CD14-positive monocyte (primary cell): ENCODE results near the gene TEX11. TPM values are rescaled to one million over a fixed set of nuclear protein-coding genes. Genes with fewer than 3 reads are reported as not detected.

Source experiments
- DNase-seq, 3 donors: peaks; one replicate each; pipeline ENCODE4 v3.0.0-alpha.2; 2011 to 2022
- H2AFZ ChIP-seq: 2 replicates; pipeline ENCODE4 v1.6.0; 2012; ENCODE audit warnings: mild to moderate bottlenecking, low read depth, low read length, inconsistent platforms; ENCODE audit not compliant: insufficient read depth, poor library complexity, severe bottlenecking
- H3K27ac ChIP-seq, 2 donors: 1 replicate in 1 of 2; 2 replicates in 1 of 2; pipeline ENCODE4 v1.5.1; 2012 to 2013; ENCODE audit warnings: low read length in 2 of 2, control low read depth in 1 of 2, inconsistent platforms in 1 of 2, low read depth in 1 of 2, mild to moderate bottlenecking in 1 of 2
- H3K27me3 ChIP-seq, 2 donors: one replicate each; pipeline versions ENCODE4 v1.6.0 to v1.6.1; 2011 to 2013; ENCODE audit warnings: low read length in 2 of 2; ENCODE audit not compliant: control insufficient read depth in 2 of 2, insufficient read depth in 2 of 2
- H3K36me3 ChIP-seq, 2 donors: replicated peaks in 1 of 2; 1 replicate in 1 of 2; 2 replicates in 1 of 2; pipeline versions ENCODE4 v1.5.1 to v1.6.1; 2012 to 2013; ENCODE audit warnings: low read length in 2 of 2, control low read depth in 1 of 2, inconsistent platforms in 1 of 2, mild to moderate bottlenecking in 1 of 2; ENCODE audit not compliant: insufficient read depth in 2 of 2, control insufficient read depth in 1 of 2
- H3K4me1 ChIP-seq, 2 donors: 1 replicate in 1 of 2; 2 replicates in 1 of 2; pipeline versions ENCODE4 v1.5.1 to v1.6.1; 2012 to 2013; ENCODE audit warnings: low read length in 2 of 2, control low read depth in 1 of 2, inconsistent platforms in 1 of 2, mild to moderate bottlenecking in 1 of 2, moderate library complexity in 1 of 2; ENCODE audit not compliant: insufficient read depth in 2 of 2, control insufficient read depth in 1 of 2
- H3K4me2 ChIP-seq: replicated peaks from 2 replicates; pipeline ENCODE3; 2012; ENCODE audit warnings: low read length, moderate library complexity, mild to moderate bottlenecking; ENCODE audit not compliant: poor library complexity, severe bottlenecking; ENCODE audit errors: extremely low read depth
- H3K4me3 ChIP-seq, 3 experiments: fragments of 200-600 bp in 1 of 3; sonication (generic) in 1 of 3; replicated peaks in 1 of 3; 1 replicate in 2 of 3; 2 replicates in 1 of 3; pipeline ENCODE4 v1.5.1; 2011 to 2013; ENCODE audit warnings: low read length in 3 of 3, mild to moderate bottlenecking in 3 of 3, control low read depth in 2 of 3, low read depth in 2 of 3, inconsistent platforms in 1 of 3, moderate library complexity in 1 of 3
- H3K79me2 ChIP-seq: 2 replicates; pipeline ENCODE4 v1.6.0; 2012; ENCODE audit warnings: mild to moderate bottlenecking, control low read depth, inconsistent platforms, low read length, moderate library complexity; ENCODE audit not compliant: insufficient read depth
- H3K9ac ChIP-seq: 2 replicates; pipeline ENCODE4 v1.6.0; 2017; ENCODE audit warnings: low read length, mild to moderate bottlenecking; ENCODE audit not compliant: insufficient read depth, poor library complexity, severe bottlenecking
- H3K9me3 ChIP-seq, 2 donors: replicated peaks in 1 of 2; 1 replicate in 1 of 2; 2 replicates in 1 of 2; pipeline versions ENCODE4 v1.5.1 to v1.6.1; 2012 to 2013; ENCODE audit warnings: low read length in 2 of 2, control low read depth in 1 of 2; ENCODE audit not compliant: control insufficient read depth in 1 of 2, insufficient read depth in 1 of 2
- H4K20me1 ChIP-seq: 2 replicates; pipeline ENCODE4 v1.6.0; 2012; ENCODE audit warnings: mild to moderate bottlenecking, low read length, control low read depth, moderate library complexity; ENCODE audit not compliant: insufficient read depth
- H3K27ac Mint-ChIP-seq, 7 donors: one replicate each; pipeline ENCODE4 v1.8.0; 2020; ENCODE audit warnings: mild to moderate bottlenecking in 7 of 7, mixed read lengths in 7 of 7, moderate library complexity in 6 of 7, inconsistent platforms in 2 of 7
- H3K27me3 Mint-ChIP-seq, 3 donors: one replicate each; pipeline ENCODE4 v1.8.0; 2021 to 2022; ENCODE audit warnings: low read depth in 3 of 3, mild to moderate bottlenecking in 3 of 3, mixed read lengths in 3 of 3, moderate library complexity in 3 of 3, inconsistent platforms in 1 of 3
- H3K36me3 Mint-ChIP-seq, 2 donors: one replicate each; pipeline ENCODE4 v1.8.0; 2020; ENCODE audit warnings: mixed read lengths in 2 of 2, inconsistent platforms in 1 of 2, mild to moderate bottlenecking in 1 of 2
- H3K4me1 Mint-ChIP-seq: one replicate; pipeline ENCODE4 v1.8.0; 2020; ENCODE audit warnings: mild to moderate bottlenecking, mixed read lengths
- H3K4me3 Mint-ChIP-seq, 2 donors: one replicate each; pipeline ENCODE4 v1.8.0; 2020; ENCODE audit warnings: mild to moderate bottlenecking in 2 of 2, mixed read lengths in 2 of 2, moderate library complexity in 1 of 2
- H3K9me3 Mint-ChIP-seq, 7 donors: one replicate each; pipeline ENCODE4 v1.8.0; 2020 to 2022; ENCODE audit warnings: mixed read lengths in 7 of 7, mild to moderate bottlenecking in 6 of 7, moderate library complexity in 6 of 7, inconsistent platforms in 2 of 7
- WGBS: methylation state at CpG from one replicate; pipeline ENCODE4 v1.1.5; 2013; ENCODE audit warnings: missing lambda C conversion rate; ENCODE audit not compliant: insufficient coverage; 5-methylcytosine and 5-hydroxymethylcytosine counted together
- intact Hi-C, 2 donors: fragments of 100-400 bp; cut with micrococcal nuclease; formaldehyde crosslinking; loops; one replicate each; pipeline versions ENCODE4 v1.15.0 to v1.15.1; 2023
- polyA plus RNA-seq, 3 donors: library from polyadenylated mRNA; depleted of rRNA in 1 of 3; unstranded in 2 of 3; stranded (reverse) in 1 of 3; fragments of 300-500 nt in 2 of 3; fragments of >200 nt in 1 of 3; fragmentation: Illumina TruSeq in 2 of 3; gene quantifications; 1 replicate in 2 of 3; 2 replicates in 1 of 3; pipeline ENCODE4 v1.2.3, GENCODE V29; 2012 to 2021
- TF ChIP-seq, protein P1 (sequence below): fragments of 200-600 bp; IDR thresholded peaks from one replicate; pipeline ENCODE4 v1.8.0; 2022; ENCODE audit warnings: antibody characterized with exemption, mild to moderate bottlenecking

Gene TEX11
- polyA plus RNA-seq, 3 donors: not detected

DNA sequence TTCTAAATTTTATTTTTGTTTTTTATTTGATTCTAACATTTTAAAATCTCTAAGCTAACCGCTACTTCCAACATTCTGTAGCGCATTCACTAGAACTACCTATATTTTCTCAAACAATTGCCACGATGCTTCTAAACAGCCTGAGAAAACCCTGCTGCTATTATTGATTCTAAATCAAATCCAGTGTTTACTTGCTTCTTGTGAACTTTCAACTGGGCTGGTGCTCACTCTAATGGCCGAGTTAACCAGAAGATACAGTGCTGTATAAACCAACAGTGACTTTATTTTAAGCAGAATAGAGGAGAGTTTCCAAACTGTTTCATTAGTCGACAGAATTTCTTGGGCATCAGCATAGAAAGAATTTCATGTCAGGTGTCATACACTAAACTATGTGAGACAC, 353.6 kb downstream of the TEX11 start:
- Mint-ChIP-seq H3K36me3 (no peaks in the 10 kb centered on the region), H3K9me3 (peaks cover 0 to 6% (median 2%) of the 10 kb centered on the region in 7 donors), H3K27ac (no peak overlapping the region), H3K27me3 (peaks cover 0 to 2% (median 1%) of the 10 kb centered on the region in 3 donors), H3K4me3 (no peak overlapping the region), H3K4me1 (no peaks in the 10 kb centered on the region)
- DNase-seq: no peak
- TF ChIP-seq, protein P1, sequence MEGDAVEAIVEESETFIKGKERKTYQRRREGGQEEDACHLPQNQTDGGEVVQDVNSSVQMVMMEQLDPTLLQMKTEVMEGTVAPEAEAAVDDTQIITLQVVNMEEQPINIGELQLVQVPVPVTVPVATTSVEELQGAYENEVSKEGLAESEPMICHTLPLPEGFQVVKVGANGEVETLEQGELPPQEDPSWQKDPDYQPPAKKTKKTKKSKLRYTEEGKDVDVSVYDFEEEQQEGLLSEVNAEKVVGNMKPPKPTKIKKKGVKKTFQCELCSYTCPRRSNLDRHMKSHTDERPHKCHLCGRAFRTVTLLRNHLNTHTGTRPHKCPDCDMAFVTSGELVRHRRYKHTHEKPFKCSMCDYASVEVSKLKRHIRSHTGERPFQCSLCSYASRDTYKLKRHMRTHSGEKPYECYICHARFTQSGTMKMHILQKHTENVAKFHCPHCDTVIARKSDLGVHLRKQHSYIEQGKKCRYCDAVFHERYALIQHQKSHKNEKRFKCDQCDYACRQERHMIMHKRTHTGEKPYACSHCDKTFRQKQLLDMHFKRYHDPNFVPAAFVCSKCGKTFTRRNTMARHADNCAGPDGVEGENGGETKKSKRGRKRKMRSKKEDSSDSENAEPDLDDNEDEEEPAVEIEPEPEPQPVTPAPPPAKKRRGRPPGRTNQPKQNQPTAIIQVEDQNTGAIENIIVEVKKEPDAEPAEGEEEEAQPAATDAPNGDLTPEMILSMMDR: no peak
- Histone ChIP-seq H3K4me1 (no peaks in the 10 kb centered on the region), H3K9me3 (no peaks in the 10 kb centered on the region), H4K20me1 (no peaks in the 10 kb centered on the region), H3K4me3 (no peak overlapping the region), H3K36me3 (no peaks in the 10 kb centered on the region), H3K4me2 (no peak overlapping the region), H3K9ac (no peak overlapping the region), H3K27me3 (no peaks in the 10 kb centered on the region), H3K79me2 (no peaks in the 10 kb centered on the region), H2AFZ (no peak overlapping the region), H3K27ac (no peak overlapping the region)
- intact Hi-C loops: no loop called here
- no CpG with 5 or more reads among the region's 5 CpGs for WGBS

DNA sequence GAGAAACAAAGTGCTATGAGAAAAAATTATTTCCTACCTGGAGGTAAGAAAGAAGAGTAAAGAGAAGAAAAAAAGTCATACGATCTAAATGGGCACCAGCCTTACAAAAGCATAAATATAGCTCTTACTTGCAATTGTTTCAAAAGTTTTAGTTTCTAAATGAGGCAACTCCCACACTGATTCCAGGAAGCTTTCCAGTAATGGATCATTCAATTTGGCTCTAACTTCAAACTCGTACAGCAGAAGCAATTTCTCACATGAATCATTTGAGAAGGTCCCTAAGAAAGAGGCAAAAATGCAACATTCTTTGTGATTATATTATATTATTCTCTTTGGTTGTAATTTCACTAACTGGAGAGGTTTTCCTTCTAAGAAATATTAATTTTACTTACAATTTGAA, 354.0 kb downstream of the TEX11 start:
- Mint-ChIP-seq H3K9me3 (peaks cover 0 to 5% (median under 1%) of the 10 kb centered on the region in 7 donors), H3K4me1 (no peaks in the 10 kb centered on the region), H3K27ac (no peak overlapping the region), H3K4me3 (no peak overlapping the region), H3K36me3 (no peaks in the 10 kb centered on the region), H3K27me3 (peaks cover 0 to 2% (median 1%) of the 10 kb centered on the region in 3 donors)
- Histone ChIP-seq H3K9me3 (no peaks in the 10 kb centered on the region), H3K27me3 (no peaks in the 10 kb centered on the region), H3K4me2 (no peak overlapping the region), H3K36me3 (no peaks in the 10 kb centered on the region), H3K27ac (no peak overlapping the region), H3K4me3 (no peak overlapping the region), H3K4me1 (no peaks in the 10 kb centered on the region), H2AFZ (no peak overlapping the region), H3K79me2 (no peaks in the 10 kb centered on the region), H3K9ac (no peak overlapping the region), H4K20me1 (no peaks in the 10 kb centered on the region)
- no peak for DNase-seq
- no CpG with 5 or more reads among the region's 2 CpGs for WGBS
- intact Hi-C loops: no loop called here
- TF ChIP-seq, protein P1: no peak
